ENCODE data around the gene PAX8. TPM values are rescaled to one million over a fixed set of nuclear protein-coding genes. Genes with fewer than 3 reads are reported as not detected.
A peak's percentile ranks its signal among the peaks of the same experiment; 100 is the strongest.

Gene PAX8
- total and polyA plus RNA-seq, 2 of the 13 experiments (the other 11 are each of a cell fraction or from before 2014, with no cell fraction given) = 1.5 to 8.8 TPM

- Histone ChIP-seq H3K4me1 (ENCODE audit: insufficient read depth, low read length) (peaks cover 59% of the 10 kb centered on the region), H3K4me2 (ENCODE audit: low read depth, low read length) (peak overlapping the region; percentile 52), H3K36me3 (replicated peaks in 1 of 2; ENCODE audit: control insufficient read depth in 1 of 2, insufficient read depth in 2 of 2, low read length in 2 of 2) (no peaks in the 10 kb centered on the region), H3K27ac (ENCODE audit: extremely low read length, insufficient read depth, low read length) (no peak overlapping the region), H3K4me3 (replicated peaks in 1 of 3; ENCODE audit: insufficient read depth in 1 of 3, low read depth in 2 of 3, low read length in 3 of 3) (0 out of 6 replicates have a peak overlapping the region, but pooled peaks of 2 of the 3 experiments have one; percentile 1 to 17), H3K27me3 (ENCODE audit: control insufficient read depth in 1 of 2, insufficient read depth in 2 of 2, low read length in 2 of 2) (0 out of 5 replicates have a peak, but pooled peaks cover 0 to 5% of the 10 kb centered on the region in 2 experiments), H3K79me2 (ENCODE audit: insufficient read depth, low read length) (no peaks in the 10 kb centered on the region), H3K9me3 (ENCODE audit: low read length) (no peaks in the 10 kb centered on the region), H3K9ac (ENCODE audit: insufficient read depth, low read depth, low read length) (peak overlapping the region; percentile 9; the same call in 1 of the 2 replicates), H2AFZ (ENCODE audit: low read length) (peak overlapping the region; percentile 50), H4K20me1 (ENCODE audit: insufficient read depth, low read length) (no peaks in the 10 kb centered on the region)
- BruUV-seq (replicated peaks) = no TSS peak
- CTCF ChIA-PET (ENCODE audit: low intra/inter-chr PET ratio, low total read pairs) = interaction anchor here (0.6 to 0.7 kb wide), 3 partner anchors 11 to 97 kb away, joined by 3 read pairs; no protein-coding TSS in a partner anchor
- intact Hi-C loops (cut with micrococcal nuclease; ENCODE audit: unreplicated experiment) (loop anchor here (2.0 kb wide), 2 partner anchors 15 to 29 kb away; no protein-coding TSS in a partner anchor), in situ Hi-C loops (cut with HindIII; ENCODE audit: extremely low pct_ligation_motif_present, low pct_unique_long_range_greater_than_20kb) (no loop called here)
- POLR2A ChIA-PET = interaction anchor here (0.6 to 2.6 kb wide), 7 partner anchors 10 to 54 kb away, joined by 3 to 19 read pairs (median 4); no protein-coding TSS in a partner anchor
- ATAC-seq = peak; percentile 94
- DNase-seq (ENCODE audit: low spot score) = peak; percentile 32
- peak; percentile 48 for FAIRE-seq
- 28% methylated on average over 9 of the region's 9 CpGs for WGBS (ENCODE audit: low lambda C conversion rate)
- TF ChIP-seq KAT8 (CRISPR knock-in tag; IDR thresholded peaks at IDR 0.05) (no peak), ZNF781 (CRISPR knock-in tag; IDR thresholded peaks at IDR 0.05; ENCODE audit: borderline replicate concordance, not compliant biosample characterization) (no peak), ZSCAN22 (CRISPR knock-in tag; IDR thresholded peaks at IDR 0.05) (no peak), SOX13 (IDR thresholded peaks at IDR 0.05) (no peak), SOX13 (CRISPR knock-in tag; conservative IDR thresholded peaks at IDR 0.05 in 1 of 2, IDR thresholded peaks at IDR 0.05 in 1 of 2) (no peak), ZNF263 (CRISPR knock-in tag; IDR thresholded peaks at IDR 0.05) (peak; percentile 68), TOPORS (CRISPR knock-in tag; IDR thresholded peaks at IDR 0.05) (no peak), NR2C2 (CRISPR knock-in tag; IDR thresholded peaks at IDR 0.05; ENCODE audit: borderline replicate concordance) (no peak), ZUFSP (CRISPR knock-in tag; IDR thresholded peaks at IDR 0.05; ENCODE audit: borderline replicate concordance) (no peak), ZNF280D (CRISPR knock-in tag; IDR thresholded peaks at IDR 0.05) (no peak), MXD4 (CRISPR knock-in tag; IDR thresholded peaks at IDR 0.05) (no peak), RAD21 (CRISPR knock-in tag; IDR thresholded peaks at IDR 0.05) (0 out of 2 replicates have a peak, but pooled peaks have one; percentile 9), MED8 (CRISPR knock-in tag; IDR thresholded peaks at IDR 0.05; ENCODE audit: insufficient replicate concordance) (no peak), ISL2 (CRISPR knock-in tag; IDR thresholded peaks at IDR 0.05) (no peak), ZZZ3 (CRISPR knock-in tag; IDR thresholded peaks at IDR 0.05; ENCODE audit: borderline replicate concordance) (no peak), BATF2 (CRISPR knock-in tag; IDR thresholded peaks at IDR 0.05) (no peak), FOSL2 (CRISPR knock-in tag; IDR thresholded peaks at IDR 0.05) (peak; percentile 77)
Measured at GRCh38 chr2:113233593-113234550, 44.8 kb downstream of the PAX8 start.
